Measurements from ENCODE around the gene CTNNA3. TPM values are rescaled to one million over a fixed set of nuclear protein-coding genes. Genes with fewer than 3 reads are reported as not detected.

Gene CTNNA3
- total RNA-seq, 1 donor from 2014 or later = under 0.01 TPM

GRCh38 chr10:66869635-66870034 is 826.4 kb downstream of the CTNNA3 start:
- TF ChIP-seq CTCF (IDR thresholded peaks at IDR 0.05) = no peak
- no peak for DNase-seq (ENCODE audit: low spot score in 2 of 2)
- Histone ChIP-seq H3K4me1 (no peaks in the 10 kb centered on the region), H3K36me3 (no peaks in the 10 kb centered on the region), H3K27me3 (no peaks in the 10 kb centered on the region), H3K9me3 (no peaks in the 10 kb centered on the region), H3K4me3 (no peak overlapping the region), H3K27ac (no peak overlapping the region)
- intact Hi-C loops (cut with DNase I) = no loop called here

- H3K36me3 ChIP-seq = no peaks in the 10 kb centered on the region
- no peak overlapping the region for H3K27ac ChIP-seq
- no peak for TF ChIP-seq CTCF (IDR thresholded peaks at IDR 0.05)
- no peaks in the 10 kb centered on the region for H3K4me1 ChIP-seq
- no peaks in the 10 kb centered on the region for H3K27me3 ChIP-seq
- H3K4me3 ChIP-seq = no peak overlapping the region
- intact Hi-C loops (cut with DNase I) = no loop called here
- DNase-seq (ENCODE audit: low spot score in 2 of 2) = no peak
- peaks cover 0 to 3% of the 10 kb centered on the region in 2 donors for H3K9me3 ChIP-seq
Observed at GRCh38 chr10:66862687-66863258, 833.2 kb downstream of the CTNNA3 start.

GRCh38 chr10:66860376-66860945 is 835.5 kb downstream of the CTNNA3 start:
- Histone ChIP-seq H3K4me1 (no peaks in the 10 kb centered on the region), H3K4me3 (no peak overlapping the region), H3K27me3 (no peaks in the 10 kb centered on the region), H3K9me3 (peaks cover 0 to 3% of the 10 kb centered on the region in 2 donors), H3K36me3 (no peaks in the 10 kb centered on the region), H3K27ac (no peak overlapping the region)
- no peak for TF ChIP-seq CTCF (IDR thresholded peaks at IDR 0.05)
- DNase-seq (ENCODE audit: low spot score in 2 of 2) = no peak
- intact Hi-C loops (cut with DNase I) = no loop called here

- intact Hi-C loops (cut with DNase I) = no loop called here
- no peaks in the 10 kb centered on the region for H3K36me3 ChIP-seq
- H3K27ac ChIP-seq = no peak overlapping the region
- no peak for TF ChIP-seq CTCF (IDR thresholded peaks at IDR 0.05)
- DNase-seq (ENCODE audit: low spot score in 2 of 2) = no peak
- no peaks in the 10 kb centered on the region for H3K9me3 ChIP-seq
- H3K4me3 ChIP-seq = no peak overlapping the region
- H3K4me1 ChIP-seq = no peaks in the 10 kb centered on the region
- H3K27me3 ChIP-seq = no peaks in the 10 kb centered on the region
Observed at GRCh38 chr10:66852811-66853210, 843.2 kb downstream of the CTNNA3 start.

- no peak for TF ChIP-seq CTCF (IDR thresholded peaks at IDR 0.05)
- DNase-seq (ENCODE audit: low spot score in 2 of 2) = no peak
- H3K4me1 ChIP-seq = no peaks in the 10 kb centered on the region
- intact Hi-C loops (cut with DNase I) = no loop called here
- no peaks in the 10 kb centered on the region for H3K27me3 ChIP-seq
- no peak overlapping the region for H3K4me3 ChIP-seq
- H3K9me3 ChIP-seq = no peaks in the 10 kb centered on the region
- H3K27ac ChIP-seq = no peak overlapping the region
- no peaks in the 10 kb centered on the region for H3K36me3 ChIP-seq
Observed at GRCh38 chr10:66848856-66849255, 847.1 kb downstream of the CTNNA3 start.

Measured in ascending aorta (tissue), 2 donors.